GM23338 (cell line): ENCODE results near the gene NEFH. TPM values are rescaled to one million over a fixed set of nuclear protein-coding genes. Genes with fewer than 3 reads are reported as not detected.

Experiments used
- ATAC-seq: fragments of 200-7000 bp; cut with Tn5 transposase; 3 replicates; pipeline ENCODE4 v1.9.1; 2020
- DNase-seq: peaks from one replicate; pipeline ENCODE4 v3.0.0-alpha.2; 2015; ENCODE audit warnings: low spot score
- H2AFZ ChIP-seq: fragments of 200-600 bp; sonication (generic); 2 replicates; pipeline ENCODE4 v1.8.0; 2016; ENCODE audit warnings: antibody characterized with exemption, mild to moderate bottlenecking, moderate library complexity
- H3F3A ChIP-seq: fragments of 200-600 bp; sonication (generic); replicated peaks from 2 replicates; pipeline ENCODE4 v1.8.0; 2017; ENCODE audit warnings: antibody characterized with exemption, mixed run types, low read depth
- H3K27ac ChIP-seq: fragments of 200-600 bp; sonication (generic); 2 replicates; pipeline ENCODE4 v1.6.1; 2016; ENCODE audit warnings: low read depth
- H3K27me3 ChIP-seq: fragments of 200-600 bp; sonication (generic); 2 replicates; pipeline ENCODE4 v1.8.0; 2016; ENCODE audit warnings: mild to moderate bottlenecking, mixed run types, moderate library complexity; ENCODE audit not compliant: insufficient read depth
- H3K36me3 ChIP-seq: fragments of 200-600 bp; sonication (generic); 2 replicates; pipeline ENCODE4 v1.8.0; 2016; ENCODE audit warnings: mild to moderate bottlenecking; ENCODE audit not compliant: insufficient read depth
- H3K4me1 ChIP-seq: fragments of 200-600 bp; sonication (generic); 2 replicates; pipeline ENCODE4 v1.8.0; 2016; ENCODE audit warnings: mild to moderate bottlenecking, moderate library complexity; ENCODE audit not compliant: insufficient read depth
- H3K4me2 ChIP-seq: fragments of 200-600 bp; sonication (generic); 2 replicates; pipeline ENCODE4 v1.7.1; 2017; ENCODE audit warnings: mixed run types
- H3K4me3 ChIP-seq: fragments of 200-600 bp; sonication (generic); 2 replicates; pipeline ENCODE4 v1.6.1; 2016; ENCODE audit warnings: mixed run types
- H3K79me2 ChIP-seq: fragments of 200-600 bp; sonication (generic); replicated peaks from 2 replicates; pipeline ENCODE4 v1.8.0; 2017; ENCODE audit warnings: mild to moderate bottlenecking; ENCODE audit not compliant: insufficient read depth
- H3K9me2 ChIP-seq: fragments of 200-600 bp; sonication (generic); 2 replicates; pipeline ENCODE4 v1.8.0; 2017; ENCODE audit not compliant: insufficient read depth
- H4K20me1 ChIP-seq: fragments of 200-600 bp; sonication (generic); replicated peaks from 2 replicates; pipeline ENCODE4 v1.8.0; 2017; ENCODE audit warnings: mild to moderate bottlenecking; ENCODE audit not compliant: insufficient read depth
- H3K27ac Mint-ChIP-seq: 2 replicates; pipeline ENCODE4 v1.8.0; 2020; ENCODE audit warnings: inconsistent platforms, mild to moderate bottlenecking, moderate library complexity, mixed read lengths
- H3K27me3 Mint-ChIP-seq: 3 replicates; pipeline ENCODE4 v1.8.0; 2022; ENCODE audit warnings: low read depth, mild to moderate bottlenecking, moderate library complexity, mixed read lengths, inconsistent platforms; ENCODE audit not compliant: insufficient read depth, poor library complexity
- H3K36me3 Mint-ChIP-seq: 3 replicates; pipeline ENCODE4 v1.8.0; 2021; ENCODE audit warnings: low read depth, mild to moderate bottlenecking, inconsistent platforms, moderate library complexity, mixed read lengths
- H3K4me1 Mint-ChIP-seq: 3 replicates; pipeline ENCODE4 v1.8.0; 2020; ENCODE audit warnings: mild to moderate bottlenecking, inconsistent platforms, mixed read lengths
- H3K4me3 Mint-ChIP-seq: 3 replicates; pipeline ENCODE4 v1.8.0; 2021; ENCODE audit warnings: moderate library complexity, mild to moderate bottlenecking, inconsistent platforms, mixed read lengths
- H3K9me3 Mint-ChIP-seq: 3 replicates; pipeline ENCODE4 v1.8.0; 2020; ENCODE audit warnings: moderate library complexity, mild to moderate bottlenecking, inconsistent platforms, mixed read lengths
- CREB1 ChIP-seq: fragments of 250-450 bp; sonication (Bioruptor Pico); IDR thresholded peaks from 2 replicates; pipeline ENCODE4 v1.5.0; 2020; ENCODE audit warnings: low read depth, mild to moderate bottlenecking, moderate library complexity
- ETS1 ChIP-seq: IDR thresholded peaks from 2 replicates; pipeline ENCODE4 v1.6.1; 2016; ENCODE audit warnings: antibody characterized with exemption
- EZH2 ChIP-seq: fragments of 200-600 bp; sonication (generic); IDR thresholded peaks from one replicate; pipeline ENCODE4 v1.8.0; 2017; ENCODE audit warnings: antibody characterized with exemption, mild to moderate bottlenecking, low read depth; ENCODE audit not compliant: unreplicated experiment
- EZH2phosphoT487 ChIP-seq: fragments of 200-600 bp; sonication (generic); IDR thresholded peaks from one replicate; pipeline ENCODE4 v1.8.1; 2018; ENCODE audit warnings: antibody characterized with exemption; ENCODE audit not compliant: unreplicated experiment
- JUNB ChIP-seq: IDR thresholded peaks from one replicate; pipeline ENCODE4 v1.6.1; 2016; ENCODE audit warnings: antibody characterized with exemption; ENCODE audit not compliant: unreplicated experiment
- NANOG ChIP-seq: IDR thresholded peaks from 2 replicates; pipeline ENCODE4 v1.6.1; 2016; ENCODE audit warnings: antibody characterized with exemption, borderline replicate concordance
- REST ChIP-seq: IDR thresholded peaks from one replicate; pipeline ENCODE4 v1.6.1; 2018; ENCODE audit warnings: antibody characterized with exemption; ENCODE audit not compliant: unreplicated experiment
- STAT1 ChIP-seq: IDR thresholded peaks from one replicate; pipeline ENCODE4 v1.6.1; 2016; ENCODE audit warnings: antibody characterized with exemption; ENCODE audit not compliant: unreplicated experiment
- long read RNA-seq: library from polyadenylated mRNA; unstranded; transcript quantifications from one replicate; pipeline ENCODE4 v2.0.0, GENCODE V29; 2020; ENCODE audit not compliant: unreplicated experiment
- polyA plus RNA-seq: library from polyadenylated mRNA; unstranded; fragments of >200 nt; fragmentation: Nextera tagmentation; extraction: Ambion mirVana; gene quantifications from 2 replicates; pipeline ENCODE4 v1.2.1, GENCODE V29; 2016
- total RNA-seq: library from RNA; depleted of rRNA; stranded (reverse); fragments of >200 nt; shearing (Covaris generic); gene quantifications from 2 replicates; pipeline ENCODE4 v1.2.3, GENCODE V29; 2014; rRNA removed
- TF ChIP-seq, protein P1 (sequence below): fragments of 250-450 bp; sonication (Bioruptor Pico); IDR thresholded peaks from 2 replicates; pipeline ENCODE4 v1.5.0; 2020; ENCODE audit warnings: mild to moderate bottlenecking, moderate library complexity

Gene NEFH
- total RNA-seq, result 2.4 and 2.8 TPM in 2 replicates
- 4.6 and 6.3 TPM in 2 replicates for polyA plus RNA-seq
- long read RNA-seq, partial matches to known transcripts, result 0 of 4 reads
- long read RNA-seq, other reads (novel, unspliced or antisense), result 0 of 4 reads

- Histone ChIP-seq H3K79me2 (no peaks in the 10 kb centered on the region), H3F3A (peaks cover 7% of the 10 kb centered on the region; the same call in 1 of the 2 replicates), H3K36me3 (no peaks in the 10 kb centered on the region), H3K4me3 (peak within 1 kb of the TSS; percentile 65), H3K4me1 (peaks cover 28% of the 10 kb centered on the region), H3K9me2 (no peaks in the 10 kb centered on the region), H3K4me2 (peak within 1 kb of the TSS; percentile 87), H3K27ac (no peak within 1 kb of the TSS), H2AFZ (peak within 1 kb of the TSS; percentile 94), H3K27me3 (peaks cover 56% of the 10 kb centered on the region), H4K20me1 (no peaks in the 10 kb centered on the region; the same call in 1 of the 2 replicates)
- H3K9me3 Mint-ChIP-seq, result peaks cover 10% of the 10 kb centered on the region; the same call in 2 of the 3 replicates
- peaks cover 62% of the 10 kb centered on the region for H3K27me3 Mint-ChIP-seq
- ATAC-seq, result peak; percentile 42
- TF ChIP-seq EZH2, result peak; percentile 36
- TF ChIP-seq, protein P1, sequence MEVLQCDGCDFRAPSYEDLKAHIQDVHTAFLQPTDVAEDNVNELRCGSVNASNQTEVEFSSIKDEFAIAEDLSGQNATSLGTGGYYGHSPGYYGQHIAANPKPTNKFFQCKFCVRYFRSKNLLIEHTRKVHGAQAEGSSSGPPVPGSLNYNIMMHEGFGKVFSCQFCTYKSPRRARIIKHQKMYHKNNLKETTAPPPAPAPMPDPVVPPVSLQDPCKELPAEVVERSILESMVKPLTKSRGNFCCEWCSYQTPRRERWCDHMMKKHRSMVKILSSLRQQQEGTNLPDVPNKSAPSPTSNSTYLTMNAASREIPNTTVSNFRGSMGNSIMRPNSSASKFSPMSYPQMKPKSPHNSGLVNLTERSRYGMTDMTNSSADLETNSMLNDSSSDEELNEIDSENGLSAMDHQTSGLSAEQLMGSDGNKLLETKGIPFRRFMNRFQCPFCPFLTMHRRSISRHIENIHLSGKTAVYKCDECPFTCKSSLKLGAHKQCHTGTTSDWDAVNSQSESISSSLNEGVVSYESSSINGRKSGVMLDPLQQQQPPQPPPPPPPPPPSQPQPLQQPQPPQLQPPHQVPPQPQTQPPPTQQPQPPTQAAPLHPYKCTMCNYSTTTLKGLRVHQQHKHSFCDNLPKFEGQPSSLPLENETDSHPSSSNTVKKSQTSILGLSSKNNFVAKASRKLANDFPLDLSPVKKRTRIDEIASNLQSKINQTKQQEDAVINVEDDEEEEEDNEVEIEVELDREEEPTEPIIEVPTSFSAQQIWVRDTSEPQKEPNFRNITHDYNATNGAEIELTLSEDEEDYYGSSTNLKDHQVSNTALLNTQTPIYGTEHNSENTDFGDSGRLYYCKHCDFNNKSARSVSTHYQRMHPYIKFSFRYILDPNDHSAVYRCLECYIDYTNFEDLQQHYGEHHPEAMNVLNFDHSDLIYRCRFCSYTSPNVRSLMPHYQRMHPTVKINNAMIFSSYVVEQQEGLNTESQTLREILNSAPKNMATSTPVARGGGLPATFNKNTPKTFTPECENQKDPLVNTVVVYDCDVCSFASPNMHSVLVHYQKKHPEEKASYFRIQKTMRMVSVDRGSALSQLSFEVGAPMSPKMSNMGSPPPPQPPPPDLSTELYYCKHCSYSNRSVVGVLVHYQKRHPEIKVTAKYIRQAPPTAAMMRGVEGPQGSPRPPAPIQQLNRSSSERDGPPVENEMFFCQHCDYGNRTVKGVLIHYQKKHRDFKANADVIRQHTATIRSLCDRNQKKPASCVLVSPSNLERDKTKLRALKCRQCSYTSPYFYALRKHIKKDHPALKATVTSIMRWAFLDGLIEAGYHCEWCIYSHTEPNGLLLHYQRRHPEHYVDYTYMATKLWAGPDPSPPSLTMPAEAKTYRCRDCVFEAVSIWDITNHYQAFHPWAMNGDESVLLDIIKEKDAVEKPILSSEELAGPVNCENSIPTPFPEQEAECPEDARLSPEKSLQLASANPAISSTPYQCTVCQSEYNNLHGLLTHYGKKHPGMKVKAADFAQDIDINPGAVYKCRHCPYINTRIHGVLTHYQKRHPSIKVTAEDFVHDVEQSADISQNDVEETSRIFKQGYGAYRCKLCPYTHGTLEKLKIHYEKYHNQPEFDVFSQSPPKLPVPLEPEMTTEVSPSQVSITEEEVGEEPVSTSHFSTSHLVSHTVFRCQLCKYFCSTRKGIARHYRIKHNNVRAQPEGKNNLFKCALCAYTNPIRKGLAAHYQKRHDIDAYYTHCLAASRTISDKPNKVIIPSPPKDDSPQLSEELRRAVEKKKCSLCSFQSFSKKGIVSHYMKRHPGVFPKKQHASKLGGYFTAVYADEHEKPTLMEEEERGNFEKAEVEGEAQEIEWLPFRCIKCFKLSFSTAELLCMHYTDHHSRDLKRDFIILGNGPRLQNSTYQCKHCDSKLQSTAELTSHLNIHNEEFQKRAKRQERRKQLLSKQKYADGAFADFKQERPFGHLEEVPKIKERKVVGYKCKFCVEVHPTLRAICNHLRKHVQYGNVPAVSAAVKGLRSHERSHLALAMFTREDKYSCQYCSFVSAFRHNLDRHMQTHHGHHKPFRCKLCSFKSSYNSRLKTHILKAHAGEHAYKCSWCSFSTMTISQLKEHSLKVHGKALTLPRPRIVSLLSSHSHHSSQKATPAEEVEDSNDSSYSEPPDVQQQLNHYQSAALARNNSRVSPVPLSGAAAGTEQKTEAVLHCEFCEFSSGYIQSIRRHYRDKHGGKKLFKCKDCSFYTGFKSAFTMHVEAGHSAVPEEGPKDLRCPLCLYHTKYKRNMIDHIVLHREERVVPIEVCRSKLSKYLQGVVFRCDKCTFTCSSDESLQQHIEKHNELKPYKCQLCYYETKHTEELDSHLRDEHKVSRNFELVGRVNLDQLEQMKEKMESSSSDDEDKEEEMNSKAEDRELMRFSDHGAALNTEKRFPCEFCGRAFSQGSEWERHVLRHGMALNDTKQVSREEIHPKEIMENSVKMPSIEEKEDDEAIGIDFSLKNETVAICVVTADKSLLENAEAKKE (CRISPR knock-in tag), result no peak
- peaks cover 41% of the 10 kb centered on the region for H3K4me1 Mint-ChIP-seq
- peak within 1 kb of the TSS; percentile 80 for H3K4me3 Mint-ChIP-seq
- DNase-seq, result peak; percentile 48
- H3K36me3 Mint-ChIP-seq, result peaks cover 7% of the 10 kb centered on the region; the same call in 2 of the 3 replicates
- H3K27ac Mint-ChIP-seq, result no peak within 1 kb of the TSS
Observed at GRCh38 chr22:29479417-29480261, at the start of gene NEFH. TSS of gene NEFH (plus strand) at chr22:29480218. CDS start at chr22:29480263, 45 bp downstream.

DNA sequence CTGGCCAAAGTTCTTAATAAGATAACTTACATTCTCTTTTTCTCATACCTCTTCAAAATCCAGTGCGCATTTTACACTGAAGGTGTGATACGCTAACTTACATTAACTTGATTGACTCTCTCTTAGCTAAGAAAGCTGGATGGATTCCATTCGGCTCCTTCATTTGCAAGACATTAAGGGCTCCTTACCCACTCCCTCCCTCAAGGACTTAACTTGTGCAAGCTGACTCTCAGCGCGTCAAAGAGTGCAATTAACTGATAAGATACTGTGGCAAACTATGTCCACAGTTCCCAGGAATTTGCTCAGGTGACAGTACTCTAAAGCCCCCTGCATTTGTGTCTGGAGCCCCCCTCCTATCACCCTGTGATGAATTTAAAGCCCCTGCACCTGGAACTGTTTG, 48.0 kb upstream of the NEFH start:
- ATAC-seq, result peak; percentile 67
- Mint-ChIP-seq H3K4me1 (peaks cover 18% of the 10 kb centered on the region), H3K27me3 (peaks cover 3% of the 10 kb centered on the region)
- no peak for TF ChIP-seq NANOG
- TF ChIP-seq EZH2phosphoT487, result no peak
- TF ChIP-seq CREB1, result no peak
- TF ChIP-seq ETS1, result no peak
- TF ChIP-seq JUNB, result no peak
- no peak for TF ChIP-seq STAT1
- no peak for TF ChIP-seq REST

More for the DNA sequence above, 48.0 kb upstream of the NEFH start:
- H3K9me3 Mint-ChIP-seq, result no peaks in the 10 kb centered on the region
- H2AFZ ChIP-seq, result peak overlapping the region; percentile 35
- H3K27ac ChIP-seq, result no peak overlapping the region
- no peaks in the 10 kb centered on the region for H3K27me3 ChIP-seq
- no peaks in the 10 kb centered on the region for H4K20me1 ChIP-seq
- peak; percentile 67 for DNase-seq
- H3K4me1 ChIP-seq, result peaks cover 11% of the 10 kb centered on the region
- peak overlapping the region; percentile 66 for H3K4me2 ChIP-seq
- H3K79me2 ChIP-seq, result no peaks in the 10 kb centered on the region
- H3F3A ChIP-seq, result no peaks in the 10 kb centered on the region
- H3K36me3 ChIP-seq, result no peaks in the 10 kb centered on the region
- no peaks in the 10 kb centered on the region; the same call in 1 of the 2 replicates for H3K9me2 ChIP-seq
- H3K36me3 Mint-ChIP-seq, result no peaks in the 10 kb centered on the region
- peak overlapping the region; percentile 38 for H3K4me3 ChIP-seq
- H3K27ac Mint-ChIP-seq, result peak overlapping the region; percentile 37; the same call in 1 of the 2 replicates
- peak overlapping the region; percentile 56; the same call in 2 of the 3 replicates for H3K4me3 Mint-ChIP-seq
